SU-DHL-6 (cell line): ENCODE results near the gene TIMM17A.

ENCODE experiments used
- EZH2phosphoT487 ChIP-seq: fragments of 200-600 bp; sonication (generic), shearing (Covaris generic); conservative IDR thresholded peaks from 2 replicates; pipeline ENCODE4 v1.6.1; 2018; ENCODE audit warnings: mild to moderate bottlenecking, antibody characterized with exemption, low read length, moderate library complexity, mixed read lengths
- TF ChIP-seq, protein P1 (sequence below): fragments of 200-600 bp; sonication (generic); IDR thresholded peaks from one replicate; pipeline ENCODE4 v1.5.1; 2017; ENCODE audit warnings: antibody characterized with exemption, mild to moderate bottlenecking, low read length, moderate library complexity; ENCODE audit not compliant: insufficient read depth, poor library complexity, severe bottlenecking

DNA sequence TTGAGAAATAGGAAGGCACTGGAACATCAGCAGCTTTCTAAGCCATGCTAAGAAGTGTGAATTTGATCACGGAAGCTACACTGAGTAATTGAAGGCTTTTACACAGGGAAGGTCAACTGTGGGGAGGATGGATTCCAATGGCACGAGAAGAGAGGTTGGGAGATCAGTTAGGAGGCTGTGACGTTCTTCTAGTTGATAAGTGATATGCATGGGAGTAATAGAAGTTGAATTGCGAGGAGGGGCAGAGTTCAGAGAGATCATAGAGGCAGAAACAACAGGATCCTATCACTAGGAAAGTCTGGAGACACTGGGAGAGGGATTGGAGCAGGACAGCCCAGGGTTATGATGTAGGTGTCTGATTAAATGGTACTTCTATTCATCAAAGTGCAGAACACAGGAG, 25.2 kb upstream of the TIMM17A start:
- TF ChIP-seq, protein P1, sequence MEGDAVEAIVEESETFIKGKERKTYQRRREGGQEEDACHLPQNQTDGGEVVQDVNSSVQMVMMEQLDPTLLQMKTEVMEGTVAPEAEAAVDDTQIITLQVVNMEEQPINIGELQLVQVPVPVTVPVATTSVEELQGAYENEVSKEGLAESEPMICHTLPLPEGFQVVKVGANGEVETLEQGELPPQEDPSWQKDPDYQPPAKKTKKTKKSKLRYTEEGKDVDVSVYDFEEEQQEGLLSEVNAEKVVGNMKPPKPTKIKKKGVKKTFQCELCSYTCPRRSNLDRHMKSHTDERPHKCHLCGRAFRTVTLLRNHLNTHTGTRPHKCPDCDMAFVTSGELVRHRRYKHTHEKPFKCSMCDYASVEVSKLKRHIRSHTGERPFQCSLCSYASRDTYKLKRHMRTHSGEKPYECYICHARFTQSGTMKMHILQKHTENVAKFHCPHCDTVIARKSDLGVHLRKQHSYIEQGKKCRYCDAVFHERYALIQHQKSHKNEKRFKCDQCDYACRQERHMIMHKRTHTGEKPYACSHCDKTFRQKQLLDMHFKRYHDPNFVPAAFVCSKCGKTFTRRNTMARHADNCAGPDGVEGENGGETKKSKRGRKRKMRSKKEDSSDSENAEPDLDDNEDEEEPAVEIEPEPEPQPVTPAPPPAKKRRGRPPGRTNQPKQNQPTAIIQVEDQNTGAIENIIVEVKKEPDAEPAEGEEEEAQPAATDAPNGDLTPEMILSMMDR: no peak
- no peak for TF ChIP-seq EZH2phosphoT487
